Heart left ventricle (tissue), 13 donors: ENCODE measurements around the gene CELSR3.

Experiments
- CTCF ChIP-seq, 12 donors: fragments of 200-600 bp; sonication (generic) in 4 of 12; IDR thresholded peaks; one replicate each; pipeline versions ENCODE4 v1.5.0 to v1.8.0; 2018 to 2022; ENCODE audit warnings: antibody characterized with exemption in 12 of 12, mild to moderate bottlenecking in 5 of 12
- POLR2A ChIP-seq, 2 donors: fragments of 450-650 bp; IDR thresholded peaks; one replicate each; pipeline ENCODE4 v1.6.1; 2017; ENCODE audit warnings: antibody characterized with exemption in 2 of 2, mild to moderate bottlenecking in 2 of 2, moderate library complexity in 2 of 2
- donor health status: ischemic (EF 13 %, LVEDD 7.1; RV severe dilation, severe dysfunction).
- donor health status: DM: no; HTN: yes; CAD: no.
- donor health status: DM: no; HTN: no; CAD: no.
- donor health status: ischemic (EF 25% LVEDD 6.9; RV normal size, moderate dysfunction).
- donor health status: ischemic (EF 25% LVEDD 5.7; RV mildly dilated, moderate dysfunction).
- donor health status: ischemic (EF 35%, LVEDD 5.7; RV mildly dilated, moderate dysfunction).
- donor health status: nonischemic (EF 11% LVEDD 7.7; RV severe dilation, severe dysfunction).
- donor health status: DM: yes; HTN: yes; CAD: no.
- donor health status: PGD.
- donor health status: ischemic (EF 29% LVEDD 5.4; RV normal size, mild dysfunction).
- donor health status: nonischemic (EF 23%, LVEDD 6.1; RV moderate dilation, normal function).

- TF ChIP-seq CTCF (IDR thresholded peaks at IDR 0.05), result no peak
- TF ChIP-seq POLR2A (IDR thresholded peaks at IDR 0.05), result no peak
Observed at GRCh38 chr3:48593337-48593736, 69.3 kb downstream of the CELSR3 start.
